Posterior cingulate gyrus (tissue), 11 donors: ENCODE data around the gene SIRT4.
A peak's percentile ranks its signal among the peaks of the same experiment; 100 is the strongest.
"Not testable (repeated sequence)": the region's sequence is repeated elsewhere in the genome, so short reads cannot be mapped to it uniquely, and the experiment has no call there.

Source experiments
- DNase-seq, 10 donors: peaks; one replicate each; pipeline versions ENCODE4 v3.0.0 to v3.0.0-alpha.2; 2020 to 2021; ENCODE audit warnings: mixed read lengths in 3 of 10
- intact Hi-C: fragments of 100-400 bp; cut with DNase I; formaldehyde crosslinking; loops from one replicate; pipeline ENCODE4 v1.15.1; 2023

SIRT4 gene

DNA sequence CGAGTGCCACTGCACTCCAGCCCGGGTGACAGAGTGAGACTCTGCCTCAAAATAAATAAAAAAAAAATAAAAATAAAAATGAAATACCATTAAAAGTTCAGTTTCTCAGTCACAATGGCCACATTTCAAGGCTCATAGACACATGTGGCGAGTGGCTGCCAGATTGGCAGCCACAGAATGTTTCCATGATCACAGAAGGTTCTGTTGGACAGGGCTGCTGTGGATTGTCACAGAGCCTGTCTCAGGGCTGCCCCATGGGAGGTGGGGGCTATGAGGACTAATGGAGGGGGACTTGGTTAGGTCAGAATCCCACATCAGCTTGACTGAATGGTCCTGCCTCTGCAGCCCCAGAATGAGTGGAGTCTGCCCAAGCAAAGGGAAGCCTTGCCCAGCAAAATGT lies 29.3 kb downstream of the SIRT4 start:
- DNase-seq = peak in 3 of 10 donors; percentile 14 to 23 (median 19)
- intact Hi-C loops = no loop called here

DNA sequence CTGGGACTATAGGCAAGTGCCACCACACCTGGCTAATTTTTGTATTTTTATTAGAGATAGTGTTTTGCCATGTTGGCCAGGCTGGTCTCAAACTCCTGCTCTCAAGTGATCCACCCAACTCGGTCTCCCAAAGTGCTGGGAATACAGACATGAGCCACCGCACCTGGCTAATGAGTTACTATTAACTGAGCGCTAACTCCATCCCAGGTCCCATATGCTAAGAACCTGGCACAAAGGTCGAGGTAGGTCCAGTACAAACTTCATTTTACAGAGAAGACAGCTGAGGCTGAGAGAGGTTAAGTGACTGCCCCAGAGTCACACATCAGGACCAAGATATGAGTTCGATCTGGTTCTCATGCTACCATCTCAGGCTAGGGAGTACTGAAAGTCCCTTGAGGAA lies 29.9 kb downstream of the SIRT4 start:
- peak in 2 of 10 donors; percentile 16 to 43 for DNase-seq
- intact Hi-C loops = no loop called here

DNA sequence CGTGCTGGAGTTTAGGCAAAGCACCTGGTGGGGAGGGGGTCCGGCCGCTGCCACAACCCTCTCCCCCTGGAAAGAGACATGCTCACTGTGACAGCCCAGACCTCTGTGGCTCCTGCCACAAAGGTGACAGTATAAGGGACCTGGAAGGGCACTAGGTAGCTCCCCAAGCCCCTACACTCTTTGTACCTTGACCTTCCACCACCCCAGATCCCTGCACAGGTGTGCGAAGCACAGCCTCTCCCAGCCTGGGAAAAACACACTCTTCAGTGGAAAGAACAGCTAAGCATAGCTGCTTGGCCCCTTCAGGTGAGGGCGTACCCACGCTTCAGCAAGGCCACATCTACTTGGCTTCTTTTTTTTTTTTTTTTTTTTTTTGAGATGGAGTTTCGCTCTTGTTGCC lies 30.4 kb downstream of the SIRT4 start:
- intact Hi-C loops = no loop called here
- peak in 2 of 10 donors; percentile 17 to 57 for DNase-seq

DNA sequence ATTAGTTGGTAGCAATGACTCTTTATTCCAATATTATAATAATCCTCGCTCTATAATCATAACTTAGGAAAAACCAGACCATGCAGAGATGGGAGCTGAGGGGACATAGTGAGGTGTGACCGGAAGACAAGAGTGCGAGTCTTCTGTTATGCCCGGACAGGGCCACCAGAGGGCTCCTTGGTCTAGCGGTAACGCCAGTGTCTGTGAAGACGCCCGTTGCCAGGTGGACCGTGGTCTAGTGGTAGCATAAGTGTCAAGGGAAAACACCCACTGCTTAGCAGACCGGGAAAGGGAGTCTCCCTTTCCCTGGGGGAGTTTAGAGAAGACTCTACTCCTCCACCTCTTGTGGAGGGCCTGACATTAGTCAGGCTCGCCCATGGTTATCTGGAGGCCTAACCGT lies 33.3 kb downstream of the SIRT4 start:
- peak in 7 of 10 donors; percentile 19 to 86 (median 35) for DNase-seq
- intact Hi-C loops = not testable (repeated sequence)

DNA sequence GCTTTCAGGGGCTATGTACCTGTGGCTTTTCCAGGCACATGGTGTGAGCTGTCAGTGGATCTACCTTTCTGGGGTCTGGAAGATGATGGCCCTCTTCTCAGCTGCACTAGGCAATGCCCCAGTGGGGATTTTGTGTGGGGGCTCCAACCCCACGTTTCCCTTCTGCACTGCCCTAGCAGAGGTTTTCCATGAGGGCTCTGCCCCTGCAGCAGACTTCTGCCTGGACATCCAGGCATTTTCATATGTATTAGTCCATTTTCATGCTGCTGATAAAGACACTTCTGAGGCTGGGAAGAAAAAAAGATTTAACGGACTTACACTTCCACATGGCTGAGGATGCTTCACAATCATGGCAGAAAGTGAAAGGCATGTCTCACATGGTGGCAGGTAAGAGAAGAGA lies 34.3 kb downstream of the SIRT4 start:
- intact Hi-C loops, DNase-seq: not testable (repeated sequence)

DNA sequence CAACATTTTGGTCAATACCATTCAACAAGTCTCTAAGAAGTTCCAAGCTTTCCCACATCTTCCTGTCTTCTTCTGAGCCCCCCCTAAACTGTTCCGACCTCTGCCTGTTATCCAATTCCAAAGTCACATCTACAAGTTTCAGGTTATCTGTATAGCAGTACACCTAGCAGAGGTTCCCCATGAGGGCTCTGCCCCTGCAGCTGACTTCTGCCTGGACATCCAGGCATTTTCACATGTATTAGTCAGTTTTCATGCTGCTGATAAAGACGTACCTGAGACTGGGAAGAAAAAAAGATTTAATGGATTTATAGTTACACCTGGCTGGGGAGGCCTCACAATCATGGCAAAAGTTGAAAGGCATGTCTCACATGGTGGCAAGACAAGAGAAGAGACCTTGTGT lies 35.6 kb downstream of the SIRT4 start:
- intact Hi-C loops = no loop called here
- peak in 1 of 10 donors; percentile 13 for DNase-seq

DNA sequence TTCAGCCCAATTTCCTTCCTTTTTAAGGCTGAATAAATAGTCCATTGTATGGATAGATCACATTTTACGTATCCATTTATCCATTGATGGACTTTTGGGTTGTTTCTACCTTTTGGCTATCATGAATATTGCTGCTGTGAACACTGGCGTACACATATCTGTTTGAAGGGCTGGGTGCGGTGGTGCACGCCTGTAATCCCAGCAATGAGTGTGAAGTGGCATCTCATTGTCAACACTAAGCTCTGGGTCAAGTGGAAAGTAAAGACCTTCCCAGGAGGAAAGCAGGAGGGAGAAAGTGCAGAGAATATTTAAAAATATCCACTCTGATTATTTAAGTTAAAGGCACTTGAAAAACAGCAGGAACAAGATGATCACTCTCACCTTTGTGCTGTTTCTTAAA lies 37.1 kb downstream of the SIRT4 start:
- intact Hi-C loops = no loop called here
- peak in 1 of 10 donors; percentile 12 for DNase-seq

DNA sequence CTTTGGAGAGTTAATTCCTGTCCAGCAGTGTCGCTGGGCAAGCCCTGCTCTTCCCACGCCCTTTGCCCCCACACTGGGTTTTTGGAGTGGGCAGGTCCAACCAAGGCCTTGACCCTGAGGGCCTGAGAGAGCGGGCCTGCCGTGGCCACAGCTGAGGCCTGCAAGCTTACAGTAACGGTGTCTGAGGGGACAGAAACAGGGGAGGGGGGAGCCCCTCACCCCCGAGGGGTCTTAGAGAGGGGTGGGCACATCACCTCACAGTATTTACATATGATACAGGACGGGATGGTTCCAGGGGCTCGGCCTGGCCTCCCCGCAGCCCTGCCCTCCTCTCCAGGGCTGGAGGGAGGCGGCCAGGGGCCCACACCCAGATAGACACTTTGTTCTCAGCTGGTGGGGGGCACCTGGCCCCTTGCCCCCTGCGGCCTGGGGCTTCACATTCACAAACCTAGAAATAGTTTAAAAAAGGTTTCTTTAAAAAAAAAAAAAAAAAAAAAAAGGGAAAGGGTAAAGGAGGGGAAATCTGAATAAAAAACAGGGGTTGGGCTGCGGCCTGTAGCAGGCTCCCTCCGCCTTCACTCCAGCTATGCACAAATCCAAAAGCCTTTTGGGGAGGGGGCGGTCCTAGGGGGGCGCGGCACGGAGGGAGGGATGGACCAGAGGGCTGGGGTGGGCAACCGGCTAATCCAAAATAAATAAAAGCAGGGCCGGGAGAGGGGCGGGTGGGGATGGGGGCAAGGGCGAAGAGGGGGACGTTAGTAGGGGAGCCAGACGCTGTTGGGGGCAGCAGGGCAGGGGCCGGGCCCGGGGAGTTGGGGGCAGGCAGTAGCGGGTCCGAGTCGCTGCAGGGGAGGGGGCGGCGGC lies 40.3 kb downstream of the SIRT4 start:
- intact Hi-C loops = no loop called here
- peak in 3 of 10 donors; percentile 25 to 59 (median 57) for DNase-seq

DNA sequence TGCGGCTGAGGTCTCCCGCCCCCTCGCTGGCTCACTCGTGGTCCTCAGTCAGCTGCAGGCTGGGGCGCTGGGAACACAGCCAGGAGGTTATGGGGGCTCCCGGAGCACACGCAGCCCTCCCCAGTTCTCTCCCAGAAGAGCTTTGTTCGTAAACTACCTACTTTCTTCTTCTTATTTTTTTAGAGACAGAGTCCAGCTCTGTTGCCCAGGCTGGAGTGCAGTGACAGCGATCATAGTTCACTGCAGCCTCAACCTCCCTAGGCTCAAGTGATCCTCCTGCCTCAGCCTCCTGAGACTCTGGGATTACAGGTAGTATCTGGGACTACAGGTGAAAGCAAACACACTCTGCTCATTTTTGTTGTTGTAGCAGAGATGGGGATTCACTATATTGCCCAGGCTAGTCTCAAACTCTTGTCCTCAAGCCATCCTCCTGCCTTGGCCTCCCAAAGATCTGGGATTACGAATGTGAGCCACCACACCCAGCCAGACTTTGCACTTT lies 41.0 kb downstream of the SIRT4 start:
- DNase-seq = peak in 3 of 10 donors; percentile 12 to 61 (median 44)

DNA sequence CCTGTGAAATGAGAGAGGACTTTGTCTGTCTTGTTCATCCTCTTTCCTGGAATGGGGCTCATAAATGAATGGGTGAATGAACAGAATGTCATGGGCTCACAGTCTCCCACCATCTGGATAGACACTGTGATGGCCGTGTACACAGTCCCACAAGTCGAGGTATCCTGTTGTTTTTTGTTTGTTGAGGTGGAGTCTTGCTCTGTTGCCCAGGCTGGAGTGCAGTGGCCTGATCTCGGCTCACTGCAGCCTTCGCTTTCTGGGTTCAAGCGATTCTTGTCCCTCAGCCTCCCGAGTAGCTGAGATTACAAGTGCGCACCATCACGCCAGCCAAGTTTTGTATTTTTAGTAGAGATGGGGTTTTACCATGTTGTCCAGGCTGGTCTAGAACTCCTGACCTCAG lies 41.6 kb downstream of the SIRT4 start:
- intact Hi-C loops = no loop called here
- DNase-seq = peak in 2 of 10 donors; percentile 29 to 39

More for the DNA sequence above, 41.0 kb downstream of the SIRT4 start:
- intact Hi-C loops = no loop called here

DNA sequence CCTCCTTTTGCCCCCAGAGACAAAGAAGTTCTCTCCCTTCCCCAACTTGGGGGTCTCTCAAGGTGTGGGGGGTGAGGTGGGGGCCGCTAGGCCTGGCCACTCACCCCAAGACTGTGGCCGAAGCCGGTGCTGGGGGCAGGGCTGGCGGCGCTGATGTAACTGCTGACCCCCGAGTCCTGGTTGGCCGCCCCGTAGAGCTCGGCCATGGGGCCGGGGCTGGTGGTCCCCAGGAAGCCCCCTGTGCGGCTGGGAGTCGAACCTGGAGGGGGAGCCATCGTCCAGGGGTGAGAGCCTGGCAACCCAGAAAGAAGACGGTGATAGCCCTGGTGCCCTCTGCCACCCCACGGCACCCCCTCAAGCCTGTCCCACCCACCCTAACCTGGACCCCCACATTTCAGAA lies 43.9 kb downstream of the SIRT4 start:
- intact Hi-C loops = no loop called here
- peak in 3 of 10 donors; percentile 25 to 71 (median 59) for DNase-seq

DNA sequence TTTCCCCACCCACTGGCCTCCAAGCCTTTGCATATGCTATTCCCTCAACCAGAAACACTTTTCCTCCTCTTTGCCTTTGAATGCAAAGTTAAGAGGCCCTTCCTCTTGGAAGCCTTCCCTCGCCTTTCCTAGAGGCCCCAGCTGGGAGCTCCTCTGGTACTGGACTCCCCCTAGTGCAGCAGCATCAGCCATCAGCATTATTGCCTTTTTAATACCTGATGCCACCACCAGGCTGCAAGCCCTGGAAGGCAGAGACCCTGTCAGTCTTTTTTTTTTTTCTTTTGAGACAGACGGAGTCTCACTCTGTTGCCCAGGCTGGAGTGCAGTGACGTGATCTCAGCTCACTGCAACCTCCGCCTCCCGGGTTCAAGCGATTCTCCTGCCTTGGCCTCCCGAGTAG lies 44.6 kb downstream of the SIRT4 start:
- DNase-seq = peak in 2 of 10 donors; percentile 9 to 34
- intact Hi-C loops = no loop called here

DNA sequence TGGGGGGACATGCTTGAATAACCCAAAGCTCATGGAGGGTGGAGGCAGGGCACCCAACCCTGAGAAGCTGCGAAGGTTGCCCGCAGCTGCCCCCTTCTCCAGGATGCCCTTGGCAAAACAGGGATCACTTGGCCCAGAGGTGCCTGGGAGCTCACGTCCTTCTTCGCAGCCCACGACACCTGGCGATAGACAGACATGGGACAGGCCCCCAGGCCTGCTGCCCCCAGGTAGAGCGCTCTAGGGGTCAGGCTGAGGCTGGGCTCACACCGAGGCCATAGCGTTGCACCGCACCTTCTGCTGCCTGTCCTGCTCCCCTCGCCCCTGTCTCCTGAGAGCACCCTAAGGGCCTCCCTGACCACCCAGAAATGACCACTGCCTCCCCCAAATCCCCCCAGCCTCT lies 45.6 kb downstream of the SIRT4 start:
- DNase-seq = peak in 3 of 10 donors; percentile 14 to 65 (median 62)
- intact Hi-C loops = no loop called here

DNA sequence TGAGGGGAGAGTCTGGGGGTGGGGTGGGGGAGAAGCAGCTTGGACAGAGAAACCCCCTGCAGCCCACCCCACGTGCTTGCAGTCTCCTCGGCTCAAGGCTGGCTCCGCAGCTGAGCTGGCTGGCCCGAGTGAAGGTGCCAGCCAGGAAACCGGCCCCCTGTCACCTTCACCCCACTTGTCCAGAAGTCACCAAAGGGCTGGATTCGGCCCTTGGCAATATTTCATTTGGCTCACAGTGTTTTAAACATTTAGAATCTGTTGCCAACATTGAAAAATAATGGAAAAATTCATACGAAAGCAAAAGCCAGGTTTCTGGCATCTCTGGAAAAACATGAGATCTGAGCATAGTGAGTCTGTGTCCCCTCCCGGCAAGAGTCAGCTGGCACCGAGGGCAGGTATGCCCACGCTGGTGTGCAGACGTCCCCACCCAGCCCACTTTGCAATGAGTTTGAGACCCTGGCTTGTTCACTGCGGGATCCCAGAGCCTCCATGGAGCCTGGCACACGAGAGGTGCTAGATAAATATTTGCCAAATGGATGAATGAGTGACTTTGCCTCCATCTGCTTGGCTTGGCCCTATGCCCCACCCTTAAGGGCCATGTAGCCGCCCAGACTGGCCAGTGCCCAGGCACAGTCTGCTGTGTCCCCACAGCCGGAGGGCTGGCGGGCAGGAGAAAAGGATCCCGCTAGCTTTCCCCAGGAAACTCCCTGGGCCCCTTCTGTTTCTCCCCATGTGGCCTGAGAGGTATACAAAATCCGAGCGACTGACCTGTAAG lies 48.6 kb downstream of the SIRT4 start:
- intact Hi-C loops = no loop called here
- peak in 2 of 10 donors; percentile 47 to 78 for DNase-seq

DNA sequence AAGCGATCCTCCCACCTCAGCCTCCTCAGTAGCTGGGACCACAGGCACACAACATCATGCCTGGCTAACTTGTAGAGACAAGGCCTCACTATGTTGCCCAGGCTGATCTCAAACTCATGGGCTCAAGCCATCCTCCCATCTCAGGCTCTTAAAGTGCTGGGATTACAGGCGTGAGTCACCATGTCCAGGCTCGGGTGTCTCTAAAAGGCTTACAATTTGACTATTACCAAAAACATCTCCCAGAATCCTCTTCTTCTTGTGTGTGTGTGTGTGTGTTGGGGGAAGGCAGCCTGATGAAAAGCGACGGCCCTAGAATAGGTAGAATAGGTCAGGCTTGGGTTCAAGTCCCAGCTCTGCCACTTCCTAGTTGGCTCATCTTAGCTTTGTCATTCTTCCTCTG lies 50.0 kb downstream of the SIRT4 start:
- peak in 1 of 10 donors; percentile 39 for DNase-seq
- intact Hi-C loops = no loop called here

DNA sequence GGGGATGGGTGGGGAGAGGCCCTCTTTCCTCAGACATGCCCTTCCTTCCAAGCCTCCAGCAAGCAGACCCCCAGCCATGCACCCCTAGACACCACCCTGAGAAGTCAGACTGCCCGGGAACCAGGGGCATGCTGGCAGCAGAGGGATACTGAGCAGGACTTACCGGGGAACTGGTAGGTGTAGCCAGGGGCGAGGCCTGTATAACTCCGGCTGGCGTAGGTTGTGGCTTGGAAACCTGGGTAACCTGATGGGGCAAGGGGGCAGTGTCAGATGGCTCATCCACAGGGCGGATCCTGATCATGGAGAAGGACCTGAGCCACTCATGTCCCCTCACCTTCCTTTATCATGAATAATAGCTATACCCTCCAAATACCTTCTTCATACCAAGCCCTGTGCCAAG lies 51.0 kb downstream of the SIRT4 start:
- peak in 2 of 10 donors; percentile 17 to 51 for DNase-seq
- intact Hi-C loops = no loop called here

DNA sequence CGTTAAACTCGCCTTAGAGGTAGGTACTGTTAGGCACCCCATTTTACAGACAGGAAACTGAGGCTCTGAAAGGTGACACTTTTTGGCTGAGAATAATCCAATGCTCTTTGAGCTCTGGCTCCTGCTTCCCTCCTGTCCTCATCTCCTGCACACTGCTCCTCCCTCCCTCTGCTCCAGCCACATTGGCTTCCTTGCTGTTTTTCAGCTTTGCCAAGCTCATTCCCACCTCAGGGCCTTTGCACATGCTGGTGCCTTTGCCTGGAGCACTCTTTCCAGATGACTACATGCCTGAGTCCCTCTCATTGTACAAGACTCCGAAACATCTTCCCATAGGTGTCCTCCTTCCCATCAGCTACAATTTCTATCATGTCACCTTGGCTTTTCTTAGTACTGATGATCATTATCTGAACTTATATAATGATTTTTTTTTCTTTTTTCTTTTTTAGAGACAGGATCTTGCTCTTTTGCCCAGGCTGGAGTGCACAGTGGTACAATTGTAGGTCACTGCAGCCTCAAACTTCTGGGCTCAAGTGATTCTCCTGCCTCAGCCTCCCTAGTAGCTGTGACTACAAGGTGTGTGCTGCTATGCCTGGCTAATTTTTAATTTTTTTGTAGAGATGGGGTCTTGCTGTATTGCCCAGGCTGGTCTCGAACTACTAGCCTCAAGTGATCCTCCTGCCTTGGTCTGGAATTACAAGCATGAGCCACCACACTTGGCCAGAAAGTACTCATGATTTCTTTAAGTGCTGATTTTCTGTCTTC lies 51.6 kb downstream of the SIRT4 start:
- intact Hi-C loops = no loop called here
- DNase-seq = peak in 1 of 10 donors; percentile 8

DNA sequence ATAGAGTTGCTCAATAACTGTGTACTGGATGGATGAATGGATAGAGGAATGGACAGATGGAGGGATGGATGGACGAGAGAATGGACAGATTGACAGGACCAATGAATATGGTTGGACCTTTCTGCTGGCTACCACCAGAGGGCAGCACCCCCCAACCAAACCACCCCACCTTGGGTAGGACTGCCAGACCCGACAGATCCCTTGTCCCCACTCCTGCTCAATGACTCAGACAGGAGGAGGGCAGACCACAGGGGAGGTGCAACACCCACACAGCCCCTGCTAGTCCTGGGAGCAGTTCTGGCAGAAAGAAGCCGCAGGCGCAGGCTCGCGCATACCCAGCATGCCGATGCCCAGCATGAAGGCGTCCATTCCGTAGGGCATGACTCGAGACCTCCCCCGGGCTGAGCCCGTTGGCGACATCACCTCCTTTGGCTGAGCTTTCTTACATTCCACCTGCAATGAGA lies 54.5 kb downstream of the SIRT4 start:
- intact Hi-C loops = loop anchor here (1.0 kb wide), 1 partner anchor 74 kb away; no protein-coding TSS in a partner anchor

DNA sequence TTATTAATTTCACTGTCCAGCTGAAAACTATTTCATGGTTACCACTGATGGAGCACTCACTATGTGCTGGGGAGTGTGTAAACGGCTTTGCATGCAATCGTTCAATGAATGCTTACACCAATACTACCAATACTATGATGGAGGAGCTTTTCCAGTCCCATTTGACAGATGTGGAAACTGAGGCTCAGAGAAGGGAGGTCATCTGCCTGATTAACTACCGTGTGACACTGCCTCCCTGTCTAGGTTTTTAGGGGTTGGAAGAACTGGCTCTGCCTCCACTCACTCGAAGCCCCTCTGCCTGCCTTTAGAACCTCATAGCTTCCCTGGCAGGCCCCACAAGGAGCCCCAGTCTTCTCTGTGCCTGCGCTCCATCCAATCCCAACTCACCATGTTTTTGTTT lies 55.0 kb downstream of the SIRT4 start:
- intact Hi-C loops = no loop called here
- DNase-seq = peak in 1 of 10 donors; percentile 26

More for the DNA sequence above, 54.5 kb downstream of the SIRT4 start:
- peak; percentile 71 to 98 (median 84) for DNase-seq
